ENCODE measurements around the gene BICRAL. TPM values are rescaled to one million over a fixed set of nuclear protein-coding genes. Genes with fewer than 3 reads are reported as not detected.

The BICRAL gene
- total and polyA plus RNA-seq, 9 of the 15 experiments (the other 6 are each of a cell fraction or from before 2014, with no cell fraction given): 1.2 to 11.9 (median 5.6) TPM

- TF ChIP-seq ARID4B (CRISPR knock-in tag; IDR thresholded peaks at IDR 0.05) (peak; percentile 87), MTA1 (IDR thresholded peaks at IDR 0.05; ENCODE audit: borderline replicate concordance) (no peak), ZNF717 (CRISPR knock-in tag; IDR thresholded peaks at IDR 0.05) (no peak), ZFP1 (CRISPR knock-in tag; IDR thresholded peaks at IDR 0.05) (no peak), ZBTB26 (CRISPR knock-in tag; IDR thresholded peaks at IDR 0.05) (no peak), PHB (CRISPR knock-in tag; IDR thresholded peaks at IDR 0.05) (peak; percentile 95; the same call in 1 of the 2 replicates), ATF6 (CRISPR knock-in tag; IDR thresholded peaks at IDR 0.05) (peak; percentile 77), ZBTB7A (IDR thresholded peaks at IDR 0.05; ENCODE audit: borderline replicate concordance, control insufficient read depth, low read depth, low read length) (peak; percentile 96), HCFC1 (IDR thresholded peaks at IDR 0.05; ENCODE audit: low read depth, low read length) (no peak; the same call in 1 of the 2 replicates), ZNF324 (CRISPR knock-in tag; IDR thresholded peaks at IDR 0.05) (no peak; the same call in 1 of the 2 replicates), PATZ1 (CRISPR knock-in tag; IDR thresholded peaks at IDR 0.05; ENCODE audit: borderline replicate concordance) (0 out of 2 replicates have a peak, but pooled peaks have one; percentile 65), ZNF639 (CRISPR knock-in tag; conservative IDR thresholded peaks at IDR 0.05 in 1 of 2, IDR thresholded peaks at IDR 0.05 in 1 of 2) (no peak; a peak in 1 of 4 replicates), LARP7 (IDR thresholded peaks at IDR 0.05) (no peak), ERF (CRISPR knock-in tag; IDR thresholded peaks at IDR 0.05) (peak; percentile 96; the same call in 1 of the 2 replicates), FOXA3 (CRISPR knock-in tag; conservative IDR thresholded peaks at IDR 0.05 in 1 of 2, IDR thresholded peaks at IDR 0.05 in 1 of 2) (0 out of 4 replicates have a peak, but pooled peaks of 1 of the 2 experiments have one; percentile 54)
Observed at GRCh38 chr6:42783177-42783875, 1.5 kb downstream of the BICRAL start (continued).

Data from K562 (cell line).